Measurements from ENCODE around the gene UBE2I. TPM values are rescaled to one million over a fixed set of nuclear protein-coding genes. Genes with fewer than 3 reads are reported as not detected.

UBE2I gene
- total RNA-seq, 1 experiment from 2014 or later = 261 TPM

- intact Hi-C loops (cut with micrococcal nuclease; ENCODE audit: unreplicated experiment) = no loop called here
- peaks cover 12% of the 10 kb centered on the region for H3K36me3 Mint-ChIP-seq (ENCODE audit: insufficient read depth, unreplicated experiment)
- DNase-seq = no peak
- H3K27ac Mint-ChIP-seq (ENCODE audit: unreplicated experiment) = no peak overlapping the region
- H3K9me3 Mint-ChIP-seq (ENCODE audit: low read depth, unreplicated experiment) = no peaks in the 10 kb centered on the region
- no peaks in the 10 kb centered on the region for H3K4me1 Mint-ChIP-seq (ENCODE audit: low read depth, unreplicated experiment)
- no peak overlapping the region for H3K4me3 Mint-ChIP-seq (ENCODE audit: low read depth, unreplicated experiment)
- CTCF ChIA-PET = interaction anchor here (0.7 kb wide), 1 partner anchor 71 kb away, joined by 7 read pairs; no protein-coding TSS in a partner anchor
- no peak for TF ChIP-seq CTCF (IDR thresholded peaks at IDR 0.05; ENCODE audit: unreplicated experiment)
- H3K27me3 Mint-ChIP-seq (ENCODE audit: unreplicated experiment) = no peaks in the 10 kb centered on the region
- no TSS peak for BruUV-seq (replicated peaks)
Measured at GRCh38 chr16:1371054-1371978, 61.9 kb downstream of the UBE2I start.

- Mint-ChIP-seq H3K9me3 (ENCODE audit: low read depth, unreplicated experiment) (no peaks in the 10 kb centered on the region), H3K4me3 (ENCODE audit: low read depth, unreplicated experiment) (no peak overlapping the region), H3K36me3 (ENCODE audit: insufficient read depth, unreplicated experiment) (peaks cover 8% of the 10 kb centered on the region), H3K27me3 (ENCODE audit: unreplicated experiment) (no peaks in the 10 kb centered on the region), H3K4me1 (ENCODE audit: low read depth, unreplicated experiment) (no peaks in the 10 kb centered on the region), H3K27ac (ENCODE audit: unreplicated experiment) (no peak overlapping the region)
- no peak for DNase-seq
- TF ChIP-seq CTCF (IDR thresholded peaks at IDR 0.05; ENCODE audit: unreplicated experiment) = no peak
- CTCF ChIA-PET = no interaction called here
- no TSS peak for BruUV-seq (replicated peaks)
- intact Hi-C loops (cut with micrococcal nuclease; ENCODE audit: unreplicated experiment) = no loop called here
Measured at GRCh38 chr16:1372292-1372950, 63.0 kb downstream of the UBE2I start.

GRCh38 chr16:1374418-1375297, 65.2 kb downstream of the UBE2I start:
- no peak for TF ChIP-seq CTCF (IDR thresholded peaks at IDR 0.05; ENCODE audit: unreplicated experiment)
- BruUV-seq (replicated peaks) = no TSS peak
- no peak overlapping the region for H3K27ac Mint-ChIP-seq (ENCODE audit: unreplicated experiment)
- H3K9me3 Mint-ChIP-seq (ENCODE audit: low read depth, unreplicated experiment) = no peaks in the 10 kb centered on the region
- intact Hi-C loops (cut with micrococcal nuclease; ENCODE audit: unreplicated experiment) = no loop called here
- no peak overlapping the region for H3K4me3 Mint-ChIP-seq (ENCODE audit: low read depth, unreplicated experiment)
- H3K4me1 Mint-ChIP-seq (ENCODE audit: low read depth, unreplicated experiment) = peaks cover 16% of the 10 kb centered on the region
- H3K36me3 Mint-ChIP-seq (ENCODE audit: insufficient read depth, unreplicated experiment) = peaks cover 21% of the 10 kb centered on the region
- DNase-seq = no peak
- CTCF ChIA-PET = no interaction called here
- H3K27me3 Mint-ChIP-seq (ENCODE audit: unreplicated experiment) = no peaks in the 10 kb centered on the region

- TF ChIP-seq CTCF (IDR thresholded peaks at IDR 0.05; ENCODE audit: unreplicated experiment) = no peak
- no TSS peak for BruUV-seq (replicated peaks)
- H3K36me3 Mint-ChIP-seq (ENCODE audit: insufficient read depth, unreplicated experiment) = peaks cover 26% of the 10 kb centered on the region
- no peak overlapping the region for H3K4me3 Mint-ChIP-seq (ENCODE audit: low read depth, unreplicated experiment)
- DNase-seq = no peak
- no peak overlapping the region for H3K27ac Mint-ChIP-seq (ENCODE audit: unreplicated experiment)
- no peaks in the 10 kb centered on the region for H3K27me3 Mint-ChIP-seq (ENCODE audit: unreplicated experiment)
- H3K4me1 Mint-ChIP-seq (ENCODE audit: low read depth, unreplicated experiment) = peaks cover 16% of the 10 kb centered on the region
- intact Hi-C loops (cut with micrococcal nuclease; ENCODE audit: unreplicated experiment) = no loop called here
- CTCF ChIA-PET = no interaction called here
- no peaks in the 10 kb centered on the region for H3K9me3 Mint-ChIP-seq (ENCODE audit: low read depth, unreplicated experiment)
Measured at GRCh38 chr16:1375298-1375640, 65.8 kb downstream of the UBE2I start.

Measured in Calu3 (cell line).